Activated naive CD8-positive, alpha-beta T cell treated with anti-CD3 and anti-CD28 coated beads, Interleukin-2, amount 10 ng/mL, durations not matched to agents 7 days and 5 days (primary cell): ENCODE measurements around the gene OBSL1. TPM values are rescaled to one million over a fixed set of nuclear protein-coding genes. Genes with fewer than 3 reads are reported as not detected.

Experiments
- ATAC-seq: fragments of 150-1000 bp; cut with Tn5 transposase; one replicate; pipeline ENCODE4 v1.10.0; 2021; ENCODE audit warnings: low read depth, moderate library complexity
- POLR2A ChIA-PET: fragments of 350-600 bp; sonication (Branson Sonifier 250); formaldehyde crosslinking; loops from one replicate; lab custom pipeline; 2021; ENCODE audit warnings: antibody characterized with exemption; lab: Charles Lee
- DNase-seq: peaks from one replicate; pipeline ENCODE4 v3.0.0; 2021
- H3K27ac Mint-ChIP-seq: one replicate; pipeline ENCODE4 v1.8.0; 2022; ENCODE audit warnings: mild to moderate bottlenecking, mixed read lengths
- H3K27me3 Mint-ChIP-seq: one replicate; pipeline ENCODE4 v1.8.0; 2022; ENCODE audit warnings: mild to moderate bottlenecking, moderate library complexity, mixed read lengths
- H3K36me3 Mint-ChIP-seq: one replicate; pipeline ENCODE4 v1.8.0; 2021; ENCODE audit warnings: mild to moderate bottlenecking, mixed read lengths
- H3K4me1 Mint-ChIP-seq: one replicate; pipeline ENCODE4 v1.8.0; 2021; ENCODE audit warnings: mixed read lengths
- H3K4me3 Mint-ChIP-seq: one replicate; pipeline ENCODE4 v1.8.0; 2022; ENCODE audit warnings: mild to moderate bottlenecking, moderate library complexity, mixed read lengths
- H3K9me3 Mint-ChIP-seq: one replicate; pipeline ENCODE4 v1.8.0; 2021; ENCODE audit warnings: mixed read lengths
- total RNA-seq, 2 experiments: library from RNA; stranded (reverse); gene quantifications; one replicate each; pipeline ENCODE4 v1.2.3, GENCODE V29; 2021

The OBSL1 gene
- total RNA-seq, 2 experiments from 2014 or later: not detected

DNA sequence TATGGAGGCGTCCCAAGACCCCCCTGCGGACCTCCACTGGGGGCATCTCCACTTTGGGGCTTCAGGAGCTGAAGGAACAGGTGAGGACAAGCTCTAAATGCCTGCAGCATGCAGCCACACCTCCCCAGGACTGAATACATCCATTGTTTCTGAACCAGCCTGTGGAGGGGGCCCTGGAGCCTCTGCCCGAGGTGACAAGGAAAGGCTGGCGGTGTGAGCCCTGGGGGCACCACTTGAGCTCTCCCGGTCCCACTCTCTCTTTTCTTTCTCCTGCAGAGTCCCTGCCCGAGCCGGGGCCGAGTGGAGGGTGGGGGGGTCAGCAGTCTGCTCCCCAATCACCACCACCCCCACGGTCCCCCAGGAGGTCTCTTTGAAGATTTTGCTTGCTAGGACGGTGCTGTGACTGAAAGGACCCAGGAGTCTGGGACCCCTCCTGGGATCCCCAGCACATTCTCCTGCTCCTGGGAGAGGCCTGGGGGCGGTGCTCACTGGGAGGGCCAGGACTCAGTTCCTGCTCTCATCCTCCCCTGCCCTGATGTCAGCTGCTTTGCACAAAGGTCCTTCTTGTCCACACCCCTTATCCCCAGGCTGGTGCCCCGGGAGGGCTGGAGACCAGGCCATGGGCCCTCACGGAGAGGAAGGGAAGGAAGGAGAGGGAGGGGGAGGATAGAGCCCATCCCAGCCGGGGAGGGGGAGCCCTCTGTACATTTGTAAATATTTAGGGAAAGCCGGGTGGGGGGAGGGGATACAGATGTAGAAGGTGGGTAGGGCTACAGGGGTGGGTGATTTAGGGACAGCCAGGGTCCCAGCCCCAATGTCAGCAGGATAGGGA is 33.5 kb downstream of the OBSL1 start:
- H3K36me3 Mint-ChIP-seq: no peaks in the 10 kb centered on the region
- H3K27me3 Mint-ChIP-seq: no peaks in the 10 kb centered on the region
- no peaks in the 10 kb centered on the region for H3K9me3 Mint-ChIP-seq
- H3K4me1 Mint-ChIP-seq: peaks cover 8% of the 10 kb centered on the region
- no peak overlapping the region for H3K27ac Mint-ChIP-seq
- DNase-seq: no peak
- no peak for ATAC-seq
- POLR2A ChIA-PET: interaction anchor here (0.7 kb wide), 1 partner anchor 60 kb away, joined by 7 read pairs; the partner anchor contains the start of gene STK11IP
- no peak overlapping the region for H3K4me3 Mint-ChIP-seq

DNA sequence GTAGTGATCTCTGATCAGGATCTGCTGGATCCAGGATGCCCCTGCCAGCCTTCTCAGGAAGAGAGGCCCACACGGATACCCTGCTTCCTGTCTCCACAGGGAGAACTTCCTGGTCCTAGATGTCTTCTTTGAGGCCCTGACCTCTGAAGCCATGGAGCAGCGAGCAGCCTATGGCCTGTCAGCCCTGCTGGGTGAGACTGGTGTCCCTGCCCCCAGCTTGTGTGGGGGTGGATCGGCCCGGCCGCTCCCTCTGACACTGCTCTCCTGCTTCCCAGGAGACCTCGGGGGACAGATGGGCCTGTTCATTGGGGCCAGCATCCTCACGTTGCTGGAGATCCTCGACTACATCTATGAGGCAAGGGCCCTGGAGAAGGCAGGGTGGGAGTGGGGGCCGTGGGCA is 34.4 kb downstream of the OBSL1 start:
- POLR2A ChIA-PET: no interaction called here
- Mint-ChIP-seq H3K27ac (no peak overlapping the region), H3K9me3 (no peaks in the 10 kb centered on the region), H3K36me3 (no peaks in the 10 kb centered on the region), H3K4me3 (no peak overlapping the region), H3K4me1 (no peaks in the 10 kb centered on the region), H3K27me3 (no peaks in the 10 kb centered on the region)
- DNase-seq (no peak), ATAC-seq (no peak)

DNA sequence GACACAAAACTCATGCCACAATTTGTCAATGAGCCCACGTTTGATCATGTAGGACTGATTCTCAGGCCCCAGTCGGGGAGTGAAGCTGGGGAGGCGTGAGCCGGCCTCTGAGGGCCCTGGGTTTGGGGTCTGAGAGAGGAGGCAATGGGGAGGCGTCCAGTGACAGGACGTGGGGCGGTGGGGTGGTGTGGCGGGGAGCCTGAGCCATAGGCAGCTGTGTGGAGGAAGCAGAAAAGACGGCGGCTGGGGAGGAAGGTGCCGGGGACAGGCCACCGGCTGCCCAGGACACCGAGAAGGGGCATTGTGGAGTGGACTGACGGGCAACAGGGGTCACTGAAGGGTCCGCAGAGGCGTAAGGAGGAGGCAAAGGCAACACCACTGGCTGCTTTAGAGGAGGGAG is 34.9 kb downstream of the OBSL1 start:
- Mint-ChIP-seq H3K4me1 (no peaks in the 10 kb centered on the region), H3K9me3 (no peaks in the 10 kb centered on the region), H3K36me3 (no peaks in the 10 kb centered on the region), H3K27ac (no peak overlapping the region), H3K27me3 (peaks cover under 1% of the 10 kb centered on the region), H3K4me3 (no peak overlapping the region)
- ATAC-seq (no peak), DNase-seq (no peak)
- POLR2A ChIA-PET: no interaction called here

DNA sequence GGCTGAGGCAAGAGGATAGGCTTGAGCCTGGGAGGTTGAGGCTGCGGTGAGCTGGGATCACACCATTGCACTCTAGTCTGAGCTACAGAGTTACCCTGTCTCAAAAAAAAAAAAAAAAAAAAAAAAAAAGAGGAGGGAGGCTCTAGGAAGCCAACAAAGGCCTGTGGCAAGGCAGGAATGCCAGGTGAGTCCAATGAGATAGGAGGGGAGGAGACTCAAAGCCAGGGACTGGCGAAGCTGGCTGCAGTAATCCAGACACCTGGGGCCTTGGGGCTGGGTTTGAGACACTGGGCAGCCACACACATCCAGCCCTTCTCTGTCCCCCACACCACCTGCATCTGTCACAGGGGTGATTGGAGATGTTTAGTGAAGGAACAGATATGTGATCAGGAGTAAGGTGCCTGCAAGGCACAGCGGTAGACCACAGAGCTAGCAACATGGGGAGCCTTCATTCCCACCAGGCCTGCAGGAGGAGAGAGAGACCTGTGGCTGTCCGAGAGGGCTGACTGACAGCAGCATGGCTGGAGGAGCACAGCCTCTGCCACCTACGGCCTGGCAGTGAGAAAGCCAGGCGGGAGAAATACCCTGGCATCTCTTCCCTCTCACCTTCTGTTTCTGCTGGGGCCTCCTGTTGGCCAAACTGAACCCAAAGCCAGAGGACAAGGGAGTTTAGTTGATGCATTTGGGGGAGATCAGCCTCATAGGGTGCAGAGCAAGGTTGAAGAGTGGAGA is 37.2 kb downstream of the OBSL1 start:
- POLR2A ChIA-PET: no interaction called here
- Mint-ChIP-seq H3K4me1 (peaks cover 1% of the 10 kb centered on the region), H3K36me3 (no peaks in the 10 kb centered on the region), H3K4me3 (no peak overlapping the region), H3K27me3 (peaks cover 21% of the 10 kb centered on the region), H3K9me3 (no peaks in the 10 kb centered on the region), H3K27ac (no peak overlapping the region)
- ATAC-seq: no peak
- no peak for DNase-seq

DNA sequence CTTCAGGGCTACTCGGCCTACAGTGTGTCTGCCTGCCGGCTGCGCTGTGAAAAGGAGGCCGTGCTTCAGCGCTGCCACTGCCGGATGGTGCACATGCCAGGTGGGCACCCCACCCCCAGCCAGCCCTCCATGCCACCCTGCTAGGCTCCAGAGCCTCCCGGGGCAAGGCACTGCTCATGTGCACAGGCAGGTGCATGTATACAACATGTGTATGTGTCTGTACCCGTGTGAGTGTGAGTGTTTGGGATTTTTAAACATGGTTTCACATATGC is 39.0 kb downstream of the OBSL1 start:
- ATAC-seq (no peak), DNase-seq (no peak)
- Mint-ChIP-seq H3K27me3 (peaks cover 37% of the 10 kb centered on the region), H3K4me1 (peaks cover 1% of the 10 kb centered on the region), H3K4me3 (no peak overlapping the region), H3K9me3 (no peaks in the 10 kb centered on the region), H3K27ac (no peak overlapping the region), H3K36me3 (no peaks in the 10 kb centered on the region)
- POLR2A ChIA-PET: no interaction called here

DNA sequence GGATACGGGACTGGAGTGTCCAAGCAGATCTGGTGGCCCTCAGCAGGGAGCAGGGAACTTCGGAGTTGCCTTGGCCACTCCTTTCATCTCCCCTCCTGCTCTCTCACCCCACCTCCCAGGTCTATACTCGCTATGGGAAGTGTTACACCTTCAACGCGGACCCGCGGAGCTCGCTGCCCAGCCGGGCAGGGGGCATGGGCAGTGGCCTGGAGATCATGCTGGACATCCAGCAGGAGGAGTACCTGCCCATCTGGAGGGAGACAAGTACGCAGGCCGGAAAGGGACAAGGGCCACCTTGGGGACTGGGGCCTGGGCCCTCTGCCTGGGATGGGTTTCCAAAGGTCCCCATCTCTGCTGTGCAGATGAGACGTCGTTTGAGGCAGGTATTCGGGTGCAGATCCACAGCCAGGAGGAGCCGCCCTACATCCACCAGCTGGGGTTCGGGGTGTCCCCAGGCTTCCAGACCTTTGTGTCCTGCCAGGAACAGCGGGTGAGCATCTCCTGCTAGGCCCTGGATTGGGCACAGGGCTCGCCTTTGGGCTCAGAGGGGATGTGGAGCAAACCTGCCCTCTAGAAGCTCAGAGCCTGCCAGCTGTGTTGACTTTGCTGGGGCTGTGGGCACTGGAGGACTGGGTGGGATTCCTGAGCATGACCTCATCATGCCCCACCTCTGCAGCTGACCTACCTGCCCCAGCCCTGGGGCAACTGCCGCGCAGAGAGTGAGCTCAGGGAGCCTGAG is 39.5 kb downstream of the OBSL1 start:
- DNase-seq: no peak

DNA sequence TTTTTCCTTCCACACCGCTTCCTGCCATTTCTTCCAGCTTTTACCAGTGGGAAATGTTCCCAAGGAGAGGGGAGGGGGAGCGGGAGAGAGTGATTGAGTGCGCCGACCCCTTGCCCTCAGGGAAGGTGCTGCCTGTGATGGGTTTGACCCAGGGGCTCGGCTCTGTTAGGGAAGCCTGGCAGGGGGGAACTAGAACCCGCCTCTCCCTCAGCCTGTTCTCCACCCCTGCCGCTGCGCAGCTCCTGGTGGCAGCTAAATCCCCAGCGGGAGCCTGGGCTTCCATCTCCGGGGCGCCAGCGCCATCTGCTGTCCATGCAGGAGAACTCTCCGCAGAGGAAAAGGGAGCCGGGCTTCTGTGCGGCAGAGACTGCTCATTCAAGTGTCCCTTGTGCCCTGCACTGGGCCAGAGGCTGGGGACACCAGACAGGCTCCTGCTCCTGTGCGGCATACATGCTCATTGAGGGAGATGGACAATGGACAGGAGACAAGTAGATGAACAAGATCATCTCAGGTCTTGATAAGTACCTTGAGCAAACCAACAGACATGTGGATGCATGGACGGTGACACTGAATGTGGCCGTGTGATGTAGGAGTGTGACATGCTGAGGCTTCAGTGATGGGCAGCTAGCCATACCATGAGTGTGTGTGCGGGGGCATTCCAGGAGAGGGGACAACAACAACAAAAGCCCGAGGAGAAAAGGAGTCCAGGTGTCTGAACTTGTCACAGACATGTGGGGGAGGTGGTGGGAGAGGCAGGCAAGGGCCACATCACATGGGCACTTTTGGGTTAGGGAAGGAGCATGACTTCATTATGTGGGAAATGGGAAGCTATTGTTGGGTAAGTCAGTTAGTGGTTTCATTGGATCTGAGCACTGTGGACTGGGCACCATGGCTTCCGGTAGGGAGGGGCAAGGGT is 41.0 kb downstream of the OBSL1 start:
- Mint-ChIP-seq H3K4me3 (no peak overlapping the region), H3K36me3 (no peaks in the 10 kb centered on the region), H3K27me3 (peaks cover 54% of the 10 kb centered on the region), H3K27ac (no peak overlapping the region), H3K9me3 (no peaks in the 10 kb centered on the region), H3K4me1 (peaks cover 1% of the 10 kb centered on the region)
- DNase-seq: peak; percentile 91
- ATAC-seq: peak; percentile 88
- POLR2A ChIA-PET: interaction anchor here (0.8 to 1.2 kb wide), 4 partner anchors 32 to 71 kb away, joined by 3 to 4 read pairs (median 3); partner anchors contain the start of gene GMPPA

More for the DNA sequence above, 39.5 kb downstream of the OBSL1 start:
- H3K4me3 Mint-ChIP-seq: no peak overlapping the region
- POLR2A ChIA-PET: no interaction called here
- H3K9me3 Mint-ChIP-seq: no peaks in the 10 kb centered on the region
- peaks cover 42% of the 10 kb centered on the region for H3K27me3 Mint-ChIP-seq
- no peaks in the 10 kb centered on the region for H3K36me3 Mint-ChIP-seq
- H3K27ac Mint-ChIP-seq: no peak overlapping the region
- no peak for ATAC-seq
- H3K4me1 Mint-ChIP-seq: peaks cover 1% of the 10 kb centered on the region

DNA sequence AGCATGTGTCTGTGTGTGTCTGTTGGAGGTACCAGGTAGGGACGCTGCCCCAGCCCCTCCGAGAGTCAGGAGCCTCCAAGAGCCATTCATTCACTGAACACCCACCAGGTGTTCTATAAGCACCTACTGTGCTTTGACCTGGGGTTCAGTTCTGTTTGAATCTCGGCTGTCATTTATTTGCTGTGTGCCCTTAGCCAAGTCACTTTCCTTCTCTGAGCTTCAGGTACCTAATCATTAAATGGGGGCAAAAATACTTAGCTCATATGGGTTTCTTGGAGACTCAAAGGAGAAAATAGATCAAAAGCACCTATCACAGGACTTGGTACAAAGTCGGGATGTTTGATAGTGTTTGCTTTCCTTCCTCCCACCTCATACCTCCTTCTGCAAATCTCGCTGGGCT is 43.9 kb downstream of the OBSL1 start:
- no peak overlapping the region for H3K27ac Mint-ChIP-seq
- DNase-seq: no peak
- H3K9me3 Mint-ChIP-seq: no peaks in the 10 kb centered on the region
- POLR2A ChIA-PET: interaction anchor here (0.6 to 1.0 kb wide), 2 partner anchors 29 to 53 kb away, joined by 3 read pairs; partner anchors contain the start of gene GMPPA
- no peaks in the 10 kb centered on the region for H3K36me3 Mint-ChIP-seq
- no peak for ATAC-seq
- no peak overlapping the region for H3K4me3 Mint-ChIP-seq
- H3K4me1 Mint-ChIP-seq: peaks cover 1% of the 10 kb centered on the region
- H3K27me3 Mint-ChIP-seq: peaks cover 77% of the 10 kb centered on the region

DNA sequence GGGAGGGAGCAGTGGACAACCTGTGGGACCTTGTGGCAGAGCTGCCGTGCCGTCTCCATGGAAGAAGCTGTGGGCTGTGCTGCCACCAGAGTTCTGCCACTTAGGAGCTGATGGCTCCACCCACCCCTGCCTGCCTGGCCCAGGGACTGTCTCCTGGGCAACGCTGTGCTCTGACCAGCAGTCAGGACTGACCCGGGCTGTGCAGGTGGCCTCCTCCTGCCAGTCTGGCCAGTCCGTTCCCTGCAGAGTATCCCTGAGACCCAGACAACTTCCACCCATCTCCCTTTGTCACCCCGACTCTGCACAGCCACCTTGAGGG is 44.3 kb downstream of the OBSL1 start:
- POLR2A ChIA-PET: no interaction called here
- H3K27me3 Mint-ChIP-seq: peaks cover 79% of the 10 kb centered on the region
- H3K4me1 Mint-ChIP-seq: peaks cover 1% of the 10 kb centered on the region
- no peaks in the 10 kb centered on the region for H3K9me3 Mint-ChIP-seq
- DNase-seq (no peak), ATAC-seq (no peak)
- H3K27ac Mint-ChIP-seq: no peak overlapping the region
- H3K36me3 Mint-ChIP-seq: no peaks in the 10 kb centered on the region
- H3K4me3 Mint-ChIP-seq: no peak overlapping the region

DNA sequence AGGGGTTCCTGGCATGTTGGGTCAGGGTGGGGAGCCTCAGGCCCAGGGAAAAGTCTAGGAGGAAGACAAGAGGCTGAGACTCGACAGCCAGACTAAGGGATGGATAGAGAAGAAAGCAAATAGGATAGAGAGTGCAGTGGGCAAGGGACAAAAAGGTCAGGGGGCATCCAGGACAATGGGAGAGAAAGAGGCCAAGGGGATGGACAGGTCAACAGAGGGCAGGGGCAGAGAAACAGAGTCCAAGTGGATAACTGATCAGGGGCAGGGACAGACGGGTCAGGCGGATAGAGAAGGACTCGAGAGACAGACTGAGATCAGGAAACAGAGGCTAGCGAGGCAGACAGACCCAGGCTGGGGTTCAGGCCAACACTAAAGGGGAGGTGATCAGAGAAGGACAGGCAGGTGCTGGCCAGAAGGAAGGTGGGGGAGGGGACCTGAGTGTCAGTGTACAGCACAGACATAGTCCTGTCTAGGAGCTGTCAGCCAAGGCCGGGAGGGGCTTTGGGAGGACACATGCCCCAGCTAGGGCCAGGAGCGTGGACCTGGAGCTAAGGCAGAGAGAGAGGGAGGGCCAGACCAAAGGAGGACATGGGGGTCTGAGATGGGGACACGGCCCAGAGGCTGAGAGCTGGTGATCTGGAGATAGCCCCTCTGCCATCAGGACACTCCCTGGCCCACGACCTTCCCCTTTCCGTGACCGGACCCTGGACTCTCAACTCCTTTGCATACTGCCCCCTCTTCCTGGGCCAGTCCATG is 44.8 kb downstream of the OBSL1 start:
- peaks cover 84% of the 10 kb centered on the region for H3K27me3 Mint-ChIP-seq
- no peak for ATAC-seq
- peaks cover 1% of the 10 kb centered on the region for H3K4me1 Mint-ChIP-seq
- H3K27ac Mint-ChIP-seq: no peak overlapping the region
- H3K4me3 Mint-ChIP-seq: no peak overlapping the region
- no peaks in the 10 kb centered on the region for H3K36me3 Mint-ChIP-seq
- no peak for DNase-seq
- H3K9me3 Mint-ChIP-seq: no peaks in the 10 kb centered on the region
- POLR2A ChIA-PET: no interaction called here

DNA sequence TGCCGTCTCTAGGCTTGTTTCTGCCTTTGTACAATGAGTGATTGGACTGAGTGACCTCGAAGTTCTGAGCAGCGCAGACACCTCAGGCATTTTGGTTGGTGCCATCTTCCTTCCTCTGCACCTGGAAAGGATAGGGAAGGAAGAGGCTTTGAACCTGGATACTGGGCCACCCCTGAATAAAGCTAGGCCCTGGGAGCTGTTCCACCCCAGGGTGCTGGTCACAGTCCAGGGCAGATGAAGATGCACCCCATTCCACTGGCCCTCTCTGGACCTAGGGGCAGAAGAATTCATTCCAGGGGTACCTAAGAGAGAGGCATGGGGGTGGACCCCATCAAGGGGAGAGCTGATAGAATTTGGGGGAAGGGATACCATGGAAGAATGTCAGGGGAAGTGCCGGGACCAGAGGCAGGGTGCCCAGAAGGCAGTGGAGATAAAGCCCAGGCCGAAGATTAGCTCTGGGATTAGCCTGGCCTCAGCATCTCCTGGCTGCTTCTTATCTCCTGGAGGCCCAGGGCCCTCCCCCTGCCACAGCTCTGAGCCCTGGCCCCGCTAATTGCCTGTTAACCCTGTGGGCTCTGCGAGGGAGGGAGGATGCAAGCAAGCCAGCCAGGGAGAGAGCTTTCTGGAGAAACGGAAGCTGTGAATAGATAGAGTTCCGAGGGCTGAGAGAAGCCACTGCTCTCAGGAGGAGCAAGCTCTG is 45.7 kb downstream of the OBSL1 start:
- H3K27ac Mint-ChIP-seq: no peak overlapping the region
- ATAC-seq: no peak
- H3K27me3 Mint-ChIP-seq: peaks cover 87% of the 10 kb centered on the region
- no peaks in the 10 kb centered on the region for H3K9me3 Mint-ChIP-seq
- peaks cover 1% of the 10 kb centered on the region for H3K4me1 Mint-ChIP-seq
- no peak overlapping the region for H3K4me3 Mint-ChIP-seq
- H3K36me3 Mint-ChIP-seq: no peaks in the 10 kb centered on the region
- no peak for DNase-seq
- POLR2A ChIA-PET: no interaction called here

DNA sequence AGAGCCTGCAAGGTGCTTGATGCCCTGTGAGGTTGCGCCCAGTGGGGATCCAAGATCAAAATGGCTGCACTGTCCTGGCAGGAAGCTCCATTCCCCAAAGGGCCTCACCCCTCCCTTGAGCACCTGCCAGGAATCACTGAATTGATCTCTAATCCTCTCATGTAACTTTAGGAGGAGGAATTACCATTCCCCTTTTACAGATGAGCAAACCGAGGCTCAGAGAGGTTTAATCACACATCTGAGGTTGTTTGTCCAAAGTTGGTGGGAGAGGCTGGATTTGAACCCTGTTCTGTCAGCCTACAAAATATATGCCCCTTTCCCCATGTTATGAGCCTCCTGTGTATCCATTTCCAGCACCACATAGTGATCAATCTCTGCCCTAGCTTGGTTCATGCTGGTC is 46.5 kb downstream of the OBSL1 start:
- no peak for DNase-seq
- POLR2A ChIA-PET: no interaction called here
- Mint-ChIP-seq H3K4me3 (no peak overlapping the region), H3K9me3 (no peaks in the 10 kb centered on the region), H3K27ac (no peak overlapping the region), H3K36me3 (no peaks in the 10 kb centered on the region), H3K4me1 (no peaks in the 10 kb centered on the region), H3K27me3 (peaks cover 85% of the 10 kb centered on the region)
- no peak for ATAC-seq
